Body of pancreas (tissue), 4 donors: Measurements from ENCODE around the gene KRT1. TPM values are rescaled to one million over a fixed set of nuclear protein-coding genes. Genes with fewer than 3 reads are reported as not detected.

ENCODE experiments used
- ATAC-seq: fragments of 150-250 bp; one replicate; pipeline ENCODE4 v1.9.1; 2016
- DNase-seq, 4 donors: peaks; one replicate each; pipeline ENCODE4 v3.0.0-alpha.2; 2019
- H3K27ac ChIP-seq, 4 donors: fragments of 200-600 bp; sonication (generic); 1 replicate in 3 of 4; 2 replicates in 1 of 4; pipeline versions ENCODE4 v1.5.1 to v1.6.1; 2016 to 2019; ENCODE audit warnings: mild to moderate bottlenecking in 1 of 4, mixed read lengths in 1 of 4, moderate library complexity in 1 of 4
- H3K27me3 ChIP-seq, 2 donors: fragments of 200-600 bp; sonication (generic); one replicate each; pipeline ENCODE4 v1.6.0; 2016; ENCODE audit warnings: mild to moderate bottlenecking in 1 of 2
- H3K36me3 ChIP-seq, 2 donors: fragments of 200-600 bp; sonication (generic); replicated peaks in 1 of 2; 2 replicates each; pipeline ENCODE4 v1.5.1; 2016; ENCODE audit warnings: low read depth in 2 of 2; ENCODE audit not compliant: insufficient read depth in 1 of 2
- H3K4me1 ChIP-seq: fragments of 200-600 bp; sonication (generic); one replicate; pipeline ENCODE4 v1.6.0; 2016
- H3K4me3 ChIP-seq, 2 donors: fragments of 200-600 bp; sonication (generic); 1 replicate in 1 of 2; 2 replicates in 1 of 2; pipeline ENCODE4 v1.5.1; 2016 to 2019
- H3K9me3 ChIP-seq, 3 donors: fragments of 200-600 bp; sonication (generic); 1 replicate in 2 of 3; 2 replicates in 1 of 3; pipeline ENCODE4 v1.5.1; 2016
- POLR2A ChIP-seq, 3 donors: fragments of 450-650 bp; IDR thresholded peaks; one replicate each; pipeline ENCODE4 v1.6.1; 2016; ENCODE audit warnings: antibody characterized with exemption in 3 of 3, mild to moderate bottlenecking in 2 of 3
- WGBS, 2 donors: methylation state at CpG; one replicate each; pipeline ENCODE4 v1.1.5; 2017; 5-methylcytosine and 5-hydroxymethylcytosine counted together
- intact Hi-C: fragments of 100-400 bp; cut with DNase I; formaldehyde crosslinking; loops from one replicate; pipeline ENCODE4 v1.15.1; 2023
- total RNA-seq, 2 donors: library from RNA; depleted of rRNA; stranded (reverse); fragments of >200 nt; gene quantifications; one replicate each; pipeline ENCODE4 v1.1.0, GENCODE V29; 2016
- TF ChIP-seq, protein P1 (sequence below), 7 experiments: fragments of 450-650 bp in 4 of 7; fragments of 200-600 bp in 3 of 7; sonication (generic) in 3 of 7; IDR thresholded peaks; one replicate each; pipeline ENCODE4 v1.5.1; 2016 to 2019; ENCODE audit warnings: antibody characterized with exemption in 7 of 7

The KRT1 gene
- total RNA-seq, 2 donors from 2014 or later = not detected

GRCh38 chr12:52708010-52708409, 27.8 kb upstream of the KRT1 start:
- TF ChIP-seq, protein P1, sequence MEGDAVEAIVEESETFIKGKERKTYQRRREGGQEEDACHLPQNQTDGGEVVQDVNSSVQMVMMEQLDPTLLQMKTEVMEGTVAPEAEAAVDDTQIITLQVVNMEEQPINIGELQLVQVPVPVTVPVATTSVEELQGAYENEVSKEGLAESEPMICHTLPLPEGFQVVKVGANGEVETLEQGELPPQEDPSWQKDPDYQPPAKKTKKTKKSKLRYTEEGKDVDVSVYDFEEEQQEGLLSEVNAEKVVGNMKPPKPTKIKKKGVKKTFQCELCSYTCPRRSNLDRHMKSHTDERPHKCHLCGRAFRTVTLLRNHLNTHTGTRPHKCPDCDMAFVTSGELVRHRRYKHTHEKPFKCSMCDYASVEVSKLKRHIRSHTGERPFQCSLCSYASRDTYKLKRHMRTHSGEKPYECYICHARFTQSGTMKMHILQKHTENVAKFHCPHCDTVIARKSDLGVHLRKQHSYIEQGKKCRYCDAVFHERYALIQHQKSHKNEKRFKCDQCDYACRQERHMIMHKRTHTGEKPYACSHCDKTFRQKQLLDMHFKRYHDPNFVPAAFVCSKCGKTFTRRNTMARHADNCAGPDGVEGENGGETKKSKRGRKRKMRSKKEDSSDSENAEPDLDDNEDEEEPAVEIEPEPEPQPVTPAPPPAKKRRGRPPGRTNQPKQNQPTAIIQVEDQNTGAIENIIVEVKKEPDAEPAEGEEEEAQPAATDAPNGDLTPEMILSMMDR (IDR thresholded peaks at IDR 0.05) = no peak
- no peak for TF ChIP-seq POLR2A (IDR thresholded peaks at IDR 0.05)
- Histone ChIP-seq H3K27ac (no peak overlapping the region), H3K4me1 (no peaks in the 10 kb centered on the region), H3K36me3 (no peaks in the 10 kb centered on the region), H3K27me3 (no peaks in the 10 kb centered on the region), H3K4me3 (no peak overlapping the region), H3K9me3 (no peaks in the 10 kb centered on the region)
- ATAC-seq (no peak), DNase-seq (no peak)
- intact Hi-C loops = no loop called here
- WGBS, 2 donors = 65 to 69% methylated on average over 4 of the region's 4 CpGs

- WGBS, 2 donors = 75 to 77% methylated on average over 7 of the region's 7 CpGs
- TF ChIP-seq, protein P1 (IDR thresholded peaks at IDR 0.05) = no peak
- TF ChIP-seq POLR2A (IDR thresholded peaks at IDR 0.05) = no peak
- H3K27me3 ChIP-seq = no peaks in the 10 kb centered on the region
Observed at GRCh38 chr12:52704464-52704863, 24.3 kb upstream of the KRT1 start.

DNA sequence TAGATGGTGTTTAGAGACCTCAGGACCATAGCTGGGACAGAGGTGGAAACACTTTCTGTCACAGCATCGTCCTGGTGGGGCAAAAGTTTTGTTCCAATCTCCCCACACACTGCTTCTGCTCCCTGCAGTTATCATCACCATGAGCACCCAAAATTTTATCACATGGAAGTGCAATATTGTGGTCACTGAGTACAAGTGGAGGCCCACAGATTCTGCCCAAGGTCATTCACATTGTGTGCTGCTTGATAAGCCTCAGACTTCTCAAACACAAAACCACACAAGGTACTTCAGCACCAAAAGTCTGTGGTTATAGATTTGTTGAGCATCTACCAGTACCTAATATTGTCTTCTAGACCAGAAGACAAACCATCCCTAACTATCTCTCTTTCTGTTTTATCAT, 23.7 kb upstream of the KRT1 start:
- TF ChIP-seq, protein P1 (IDR thresholded peaks at IDR 0.05) = no peak
- no peak for TF ChIP-seq POLR2A (IDR thresholded peaks at IDR 0.05)
- Histone ChIP-seq H3K4me3 (no peak overlapping the region), H3K36me3 (no peaks in the 10 kb centered on the region), H3K4me1 (peaks cover 14% of the 10 kb centered on the region), H3K27me3 (no peaks in the 10 kb centered on the region), H3K27ac (no peak overlapping the region), H3K9me3 (no peaks in the 10 kb centered on the region)
- ATAC-seq (no peak), DNase-seq (no peak)
- intact Hi-C loops = no loop called here
- WGBS, 2 donors = 50 to 70% methylated on average over 1 of the region's 1 CpG

More at GRCh38 chr12:52704464-52704863, 24.3 kb upstream of the KRT1 start:
- DNase-seq (no peak), ATAC-seq (no peak)
- Histone ChIP-seq H3K27ac (no peak overlapping the region), H3K36me3 (no peaks in the 10 kb centered on the region), H3K9me3 (no peaks in the 10 kb centered on the region), H3K4me3 (no peak overlapping the region), H3K4me1 (peaks cover 10% of the 10 kb centered on the region)
- intact Hi-C loops = no loop called here

DNA sequence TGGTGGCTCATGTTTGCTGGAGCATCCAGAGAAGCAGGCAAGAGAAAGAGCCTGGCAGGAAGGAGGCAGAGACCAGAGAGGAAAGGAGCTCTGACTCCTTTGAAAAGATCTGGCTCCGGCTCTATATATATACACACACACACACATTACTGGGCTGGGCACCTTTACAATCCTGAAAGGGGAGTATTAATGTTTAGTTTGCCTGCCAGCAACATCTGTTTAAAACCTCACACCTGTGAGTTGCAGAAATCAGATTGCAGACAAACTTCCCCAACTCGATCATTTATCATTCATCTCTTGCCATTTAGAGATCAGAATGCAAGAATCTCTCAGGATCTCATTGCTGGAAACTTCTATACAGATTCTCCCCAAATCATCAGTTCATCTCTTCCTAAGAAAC, 23.2 kb upstream of the KRT1 start, which contains the start of gene KRT77:
TSS of gene KRT77 (minus strand) at position 101 of the 400 bp plus-strand sequence. CDS start at position 11, 90 bp downstream.
- DNase-seq = no peak
- 59 to 60% methylated on average over 2 of the region's 2 CpGs for WGBS, 2 donors
- H3K27me3 ChIP-seq = no peaks in the 10 kb centered on the region
- intact Hi-C loops = no loop called here
- no peak for TF ChIP-seq POLR2A (IDR thresholded peaks at IDR 0.05)
- TF ChIP-seq, protein P1 (IDR thresholded peaks at IDR 0.05) = no peak
- H3K4me1 ChIP-seq = peaks cover 19% of the 10 kb centered on the region
- ATAC-seq = no peak
- H3K9me3 ChIP-seq = no peaks in the 10 kb centered on the region
- no peaks in the 10 kb centered on the region for H3K36me3 ChIP-seq
- no peak within 1 kb of the TSS for H3K27ac ChIP-seq
- no peak within 1 kb of the TSS for H3K4me3 ChIP-seq

GRCh38 chr12:52702338-52702737, 22.1 kb upstream of the KRT1 start:
- Histone ChIP-seq H3K27me3 (no peaks in the 10 kb centered on the region), H3K27ac (no peak overlapping the region), H3K4me1 (peaks cover 21% of the 10 kb centered on the region), H3K9me3 (no peaks in the 10 kb centered on the region), H3K36me3 (no peaks in the 10 kb centered on the region), H3K4me3 (no peak overlapping the region)
- intact Hi-C loops = no loop called here
- DNase-seq (no peak), ATAC-seq (no peak)
- TF ChIP-seq, protein P1 (IDR thresholded peaks at IDR 0.05) = no peak
- no peak for TF ChIP-seq POLR2A (IDR thresholded peaks at IDR 0.05)
- 60 to 64% methylated on average over 2 of the region's 2 CpGs for WGBS, 2 donors
